CD4-positive, alpha-beta T cell (primary cell): ENCODE measurements around the gene MAP3K21. TPM values are rescaled to one million over a fixed set of nuclear protein-coding genes. Genes with fewer than 3 reads are reported as not detected.

ENCODE experiments used
- ATAC-seq: fragments of 200-7000 bp; cut with Tn5 transposase; one replicate; pipeline ENCODE4 v1.10.0; 2022; ENCODE audit warnings: mild to moderate bottlenecking; ENCODE audit not compliant: poor library complexity
- CTCF ChIA-PET: fragments of 350-600 bp; sonication (Branson Sonifier 250); formaldehyde crosslinking; loops from one replicate; lab custom pipeline; 2021; ENCODE audit warnings: antibody characterized with exemption, inconsistent platforms; lab: Charles Lee
- POLR2A ChIA-PET: fragments of 350-600 bp; sonication (Branson Sonifier 250); formaldehyde crosslinking; loops from one replicate; lab custom pipeline; 2021; ENCODE audit warnings: antibody characterized with exemption, inconsistent platforms; lab: Charles Lee
- DNase-seq, 14 experiments: peaks; one replicate each; pipeline ENCODE4 v3.0.0-alpha.2; 2013 to 2020; ENCODE audit warnings: mixed read lengths in 2 of 14
- H3K27ac ChIP-seq, 2 donors: one replicate each; pipeline versions ENCODE4 v1.5.1 to v1.7.0; 2013; ENCODE audit warnings: low read length in 2 of 2, low read depth in 1 of 2, mild to moderate bottlenecking in 1 of 2
- H3K27me3 ChIP-seq, 2 experiments: 1 replicate in 1 of 2; 2 replicates in 1 of 2; pipeline versions ENCODE4 v1.6.1 to v1.7.0; 2013; ENCODE audit warnings: low read length in 2 of 2, control low read depth in 1 of 2, mild to moderate bottlenecking in 1 of 2, moderate library complexity in 1 of 2; ENCODE audit not compliant: insufficient read depth in 2 of 2, control insufficient read depth in 1 of 2
- H3K36me3 ChIP-seq: one replicate; pipeline ENCODE4 v1.6.1; 2013; ENCODE audit warnings: low read length, control low read depth; ENCODE audit not compliant: insufficient read depth
- H3K4me1 ChIP-seq: one replicate; pipeline ENCODE4 v1.6.1; 2013; ENCODE audit warnings: low read length, control low read depth; ENCODE audit not compliant: insufficient read depth
- H3K4me3 ChIP-seq: one replicate; pipeline ENCODE4 v1.5.1; 2013; ENCODE audit warnings: mild to moderate bottlenecking, low read length, moderate library complexity
- H3K9me3 ChIP-seq, 2 experiments: 1 replicate in 1 of 2; 2 replicates in 1 of 2; pipeline versions ENCODE4 v1.6.1 to v1.7.0; 2013; ENCODE audit warnings: low read length in 2 of 2, mild to moderate bottlenecking in 2 of 2, control low read depth in 1 of 2, moderate library complexity in 1 of 2; ENCODE audit not compliant: control insufficient read depth in 1 of 2, insufficient read depth in 1 of 2
- H3K27ac Mint-ChIP-seq: one replicate; pipeline ENCODE4 v1.8.0; 2020; ENCODE audit warnings: mixed read lengths
- H3K27me3 Mint-ChIP-seq: one replicate; pipeline ENCODE4 v1.8.0; 2021; ENCODE audit warnings: mixed read lengths
- H3K36me3 Mint-ChIP-seq: one replicate; pipeline ENCODE4 v1.8.0; 2021; ENCODE audit warnings: low read depth, mixed read lengths
- H3K4me1 Mint-ChIP-seq: one replicate; pipeline ENCODE4 v1.8.0; 2021; ENCODE audit warnings: low read depth, mixed read lengths
- H3K4me3 Mint-ChIP-seq: one replicate; pipeline ENCODE4 v1.8.0; 2020; ENCODE audit warnings: mild to moderate bottlenecking, mixed read lengths
- H3K9me3 Mint-ChIP-seq: one replicate; pipeline ENCODE4 v1.8.0; 2020; ENCODE audit warnings: mixed read lengths
- intact Hi-C, 2 experiments: fragments of 100-400 bp; cut with DNase I in 1 of 2; cut with micrococcal nuclease in 1 of 2; formaldehyde crosslinking; loops; one replicate each; pipeline versions ENCODE4 v1.15.1 to v1.9.0; 2023 to 2025; cut with DNase I, micrococcal nuclease
- total RNA-seq, 174 experiments: library from RNA in 2 of 174; stranded (reverse) in 2 of 174; gene quantifications; one replicate each; pipeline ENCODE4 v1.2.3 and lab custom pipeline; 2021 to 2026
- TF ChIP-seq, protein P1 (sequence below): fragments of 200-600 bp; IDR thresholded peaks from one replicate; pipeline ENCODE4 v1.8.0; 2022; ENCODE audit warnings: antibody characterized with exemption, mild to moderate bottlenecking

Gene MAP3K21
- total RNA-seq, 2 experiments from 2014 or later = 0.95 to 0.99 TPM

DNA sequence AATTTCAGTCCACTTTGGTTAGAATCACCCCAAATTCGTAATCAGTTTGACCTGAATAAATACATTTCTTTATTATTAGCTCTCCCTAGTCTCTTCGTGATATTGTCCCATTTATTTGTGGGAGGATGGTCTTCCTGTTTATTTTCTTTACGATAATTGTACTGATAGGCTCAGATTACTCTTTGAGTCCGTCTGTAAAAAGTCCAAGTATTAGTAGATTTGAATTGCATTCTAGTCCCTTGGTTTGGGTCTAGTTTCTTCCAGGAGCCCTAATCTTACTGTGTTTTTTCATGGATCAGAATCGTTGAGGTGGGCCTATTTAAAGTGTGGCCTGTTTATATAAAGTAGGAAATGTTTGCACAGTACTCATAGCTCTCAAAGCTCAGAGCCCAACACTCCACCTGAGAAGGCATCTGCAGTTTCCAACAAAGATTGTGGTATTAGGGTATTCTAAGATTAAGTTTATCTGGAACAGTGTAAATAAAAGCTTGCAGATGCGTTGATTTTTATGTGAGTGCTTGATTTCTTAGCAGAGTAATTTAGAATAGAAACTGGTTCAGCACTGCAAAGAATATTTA lies 33.1 kb downstream of the MAP3K21 start:
- DNase-seq = no peak
- H3K36me3 Mint-ChIP-seq = no peaks in the 10 kb centered on the region
- no peaks in the 10 kb centered on the region for H3K9me3 ChIP-seq
- no peak overlapping the region for H3K27ac ChIP-seq
- peaks cover 2% of the 10 kb centered on the region for H3K4me1 ChIP-seq
- no peak for ATAC-seq
- H3K36me3 ChIP-seq = no peaks in the 10 kb centered on the region
- intact Hi-C loops = loop anchor here in 1 of 2 experiments (5.0 kb wide), 1 partner anchor 53 kb away; no protein-coding TSS in a partner anchor
- H3K4me3 Mint-ChIP-seq = no peak overlapping the region
- TF ChIP-seq, protein P1, sequence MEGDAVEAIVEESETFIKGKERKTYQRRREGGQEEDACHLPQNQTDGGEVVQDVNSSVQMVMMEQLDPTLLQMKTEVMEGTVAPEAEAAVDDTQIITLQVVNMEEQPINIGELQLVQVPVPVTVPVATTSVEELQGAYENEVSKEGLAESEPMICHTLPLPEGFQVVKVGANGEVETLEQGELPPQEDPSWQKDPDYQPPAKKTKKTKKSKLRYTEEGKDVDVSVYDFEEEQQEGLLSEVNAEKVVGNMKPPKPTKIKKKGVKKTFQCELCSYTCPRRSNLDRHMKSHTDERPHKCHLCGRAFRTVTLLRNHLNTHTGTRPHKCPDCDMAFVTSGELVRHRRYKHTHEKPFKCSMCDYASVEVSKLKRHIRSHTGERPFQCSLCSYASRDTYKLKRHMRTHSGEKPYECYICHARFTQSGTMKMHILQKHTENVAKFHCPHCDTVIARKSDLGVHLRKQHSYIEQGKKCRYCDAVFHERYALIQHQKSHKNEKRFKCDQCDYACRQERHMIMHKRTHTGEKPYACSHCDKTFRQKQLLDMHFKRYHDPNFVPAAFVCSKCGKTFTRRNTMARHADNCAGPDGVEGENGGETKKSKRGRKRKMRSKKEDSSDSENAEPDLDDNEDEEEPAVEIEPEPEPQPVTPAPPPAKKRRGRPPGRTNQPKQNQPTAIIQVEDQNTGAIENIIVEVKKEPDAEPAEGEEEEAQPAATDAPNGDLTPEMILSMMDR = no peak
- H3K27me3 Mint-ChIP-seq = no peaks in the 10 kb centered on the region
- POLR2A ChIA-PET = no interaction called here
- H3K27ac Mint-ChIP-seq = no peak overlapping the region
- H3K9me3 Mint-ChIP-seq = no peaks in the 10 kb centered on the region
- CTCF ChIA-PET = interaction anchor here (1.5 kb wide), 1 partner anchor 13 kb away, joined by 3 read pairs; no protein-coding TSS in a partner anchor
- no peaks in the 10 kb centered on the region for H3K27me3 ChIP-seq
- no peak overlapping the region for H3K4me3 ChIP-seq
- no peaks in the 10 kb centered on the region for H3K4me1 Mint-ChIP-seq

DNA sequence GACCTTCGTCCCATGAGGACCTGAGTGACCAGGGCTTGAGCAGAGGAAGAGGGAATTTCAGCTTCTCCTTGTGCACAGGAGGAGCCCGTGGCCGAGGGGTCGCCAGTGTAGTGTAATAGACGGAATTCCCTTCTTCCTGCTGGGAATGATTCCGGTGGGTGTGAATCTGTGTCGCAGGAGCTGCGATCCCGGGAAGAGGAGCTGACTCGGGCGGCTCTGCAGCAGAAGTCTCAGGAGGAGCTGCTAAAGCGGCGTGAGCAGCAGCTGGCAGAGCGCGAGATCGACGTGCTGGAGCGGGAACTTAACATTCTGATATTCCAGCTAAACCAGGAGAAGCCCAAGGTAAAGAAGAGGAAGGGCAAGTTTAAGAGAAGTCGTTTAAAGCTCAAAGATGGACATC lies 34.4 kb downstream of the MAP3K21 start:
- H3K4me3 ChIP-seq = no peak overlapping the region
- H3K27me3 ChIP-seq = no peaks in the 10 kb centered on the region
- H3K4me1 ChIP-seq = no peaks in the 10 kb centered on the region
- H3K27me3 Mint-ChIP-seq = no peaks in the 10 kb centered on the region
- no peaks in the 10 kb centered on the region for H3K36me3 Mint-ChIP-seq
- no peaks in the 10 kb centered on the region for H3K9me3 ChIP-seq
- intact Hi-C loops = loop anchor here in 1 of 2 experiments (5.0 kb wide), 1 partner anchor 55 kb away; no protein-coding TSS in a partner anchor
- ChIA-PET CTCF (interaction anchor here (1.5 kb wide), 1 partner anchor 12 kb away, joined by 3 read pairs; no protein-coding TSS in a partner anchor), POLR2A (no interaction called here)
- ATAC-seq = no peak
- TF ChIP-seq, protein P1 = no peak
- H3K36me3 ChIP-seq = no peaks in the 10 kb centered on the region
- no peaks in the 10 kb centered on the region for H3K4me1 Mint-ChIP-seq
- H3K27ac ChIP-seq = no peak overlapping the region
- H3K27ac Mint-ChIP-seq = no peak overlapping the region
- no peak overlapping the region for H3K4me3 Mint-ChIP-seq
- no peak for DNase-seq
- H3K9me3 Mint-ChIP-seq = no peaks in the 10 kb centered on the region

DNA sequence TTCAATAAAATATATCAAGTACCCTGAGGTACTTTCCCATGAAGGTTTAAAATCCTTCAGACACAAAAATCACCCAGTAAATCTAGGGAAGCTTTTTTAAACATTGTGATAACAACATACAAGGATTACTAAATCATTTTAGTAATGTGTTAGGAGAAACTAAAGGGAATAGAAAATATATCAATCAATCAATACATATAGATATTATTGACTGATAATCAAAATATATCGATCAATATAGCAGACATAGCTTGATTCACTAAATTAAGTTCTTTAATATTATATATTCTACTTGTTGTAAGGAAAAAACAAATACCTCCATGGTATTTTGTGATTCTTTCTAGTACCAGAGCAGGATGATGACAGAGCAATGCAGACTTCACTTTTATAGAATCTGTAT lies 35.2 kb downstream of the MAP3K21 start:
- Histone ChIP-seq H3K4me1 (no peaks in the 10 kb centered on the region), H3K36me3 (no peaks in the 10 kb centered on the region), H3K9me3 (no peaks in the 10 kb centered on the region), H3K27ac (no peak overlapping the region), H3K27me3 (no peaks in the 10 kb centered on the region), H3K4me3 (no peak overlapping the region)
- POLR2A ChIA-PET = no interaction called here
- Mint-ChIP-seq H3K27me3 (no peaks in the 10 kb centered on the region), H3K9me3 (no peaks in the 10 kb centered on the region), H3K4me1 (no peaks in the 10 kb centered on the region), H3K4me3 (no peak overlapping the region), H3K27ac (no peak overlapping the region), H3K36me3 (no peaks in the 10 kb centered on the region)
- CTCF ChIA-PET = no interaction called here
- TF ChIP-seq, protein P1 = no peak
- intact Hi-C loops = loop anchor here in 1 of 2 experiments (5.0 kb wide), 1 partner anchor 55 kb away; no protein-coding TSS in a partner anchor
- ATAC-seq (no peak), DNase-seq (no peak)
